Activated CD8-positive, alpha-beta memory T cell treated with anti-CD3 and anti-CD28 coated beads, Interleukin-2, amount 50 U/mL, for 48 hours (primary cell): Measurements from ENCODE around the gene MRPL20.
"Not testable (repeated sequence)": the region's sequence is repeated elsewhere in the genome, so short reads cannot be mapped to it uniquely, and the experiment has no call there.

Experiments
- DNase-seq: peaks from one replicate; pipeline ENCODE4 v3.0.0-alpha.2; 2020

MRPL20 gene

GRCh38 chr1:1425753-1426495 lies 18.8 kb upstream of the MRPL20 start:
- peak; percentile 54 for DNase-seq

GRCh38 chr1:1425426-1425752 lies 18.3 kb upstream of the MRPL20 start:
- DNase-seq = no peak

GRCh38 chr1:1424707-1425106 lies 17.6 kb upstream of the MRPL20 start:
- no peak for DNase-seq

- no peak for DNase-seq
Observed at GRCh38 chr1:1423245-1423597, 16.1 kb upstream of the MRPL20 start.

- DNase-seq = no peak
Observed at GRCh38 chr1:1422465-1423244, 15.6 kb upstream of the MRPL20 start.

GRCh38 chr1:1421907-1422464 lies 14.9 kb upstream of the MRPL20 start:
- DNase-seq = no peak

- DNase-seq = no peak
Observed at GRCh38 chr1:1421147-1421906, 14.2 kb upstream of the MRPL20 start, which contains the start of gene ANKRD65. ANKRD65 (minus strand) TSS chr1:1421276; CDS start chr1:1421005, 271 bp downstream.

GRCh38 chr1:1420654-1421141 lies 13.6 kb upstream of the MRPL20 start:
- DNase-seq = no peak

GRCh38 chr1:1419813-1420653 lies 12.9 kb upstream of the MRPL20 start:
- no peak for DNase-seq

- no peak for DNase-seq
Observed at GRCh38 chr1:1419363-1419812, 12.3 kb upstream of the MRPL20 start.

GRCh38 chr1:1418464-1419362 lies 11.6 kb upstream of the MRPL20 start:
- DNase-seq = no peak

GRCh38 chr1:1417825-1418463 lies 10.9 kb upstream of the MRPL20 start:
- DNase-seq = not testable (repeated sequence)

GRCh38 chr1:1417396-1417795 lies 10.3 kb upstream of the MRPL20 start:
- DNase-seq = not testable (repeated sequence)

GRCh38 chr1:1415751-1416150 lies 8.7 kb upstream of the MRPL20 start:
- DNase-seq = no peak

GRCh38 chr1:1412311-1412902 lies 5.3 kb upstream of the MRPL20 start:
- DNase-seq = peak; percentile 56

- no peak for DNase-seq
Observed at GRCh38 chr1:1411626-1412025, 4.5 kb upstream of the MRPL20 start.

- DNase-seq = not testable (repeated sequence)
Observed at GRCh38 chr1:1410238-1410637, 3.1 kb upstream of the MRPL20 start.

- no peak for DNase-seq
Observed at GRCh38 chr1:1407636-1408318, 684 bp upstream of the MRPL20 start.

- DNase-seq = no peak
Observed at GRCh38 chr1:1406101-1406820, 832 bp downstream of the MRPL20 start.
